Naive B cell (primary cell): ENCODE results near the gene ALOX5. TPM values are rescaled to one million over a fixed set of nuclear protein-coding genes. Genes with fewer than 3 reads are reported as not detected.

Experiments used
- ATAC-seq, 2 donors: fragments of 150-1000 bp; cut with Tn5 transposase; 2 replicates each; pipeline ENCODE4 v1.10.0; 2021; ENCODE audit warnings: low read depth in 2 of 2, mild to moderate bottlenecking in 2 of 2, moderate library complexity in 2 of 2
- DNase-seq: peaks from one replicate; pipeline ENCODE4 v3.0.0; 2022
- H3K27ac Mint-ChIP-seq, 6 donors: one replicate each; pipeline ENCODE4 v1.8.0; 2020 to 2022; ENCODE audit warnings: mild to moderate bottlenecking in 6 of 6, mixed read lengths in 6 of 6, moderate library complexity in 5 of 6, inconsistent platforms in 2 of 6
- H3K27me3 Mint-ChIP-seq, 3 donors: one replicate each; pipeline ENCODE4 v1.8.0; 2021 to 2022; ENCODE audit warnings: mixed read lengths in 3 of 3, mild to moderate bottlenecking in 1 of 3
- H3K36me3 Mint-ChIP-seq, 2 donors: one replicate each; pipeline ENCODE4 v1.8.0; 2020 to 2022; ENCODE audit warnings: mixed read lengths in 2 of 2, inconsistent platforms in 1 of 2, mild to moderate bottlenecking in 1 of 2
- H3K4me1 Mint-ChIP-seq, 3 donors: one replicate each; pipeline ENCODE4 v1.8.0; 2020 to 2022; ENCODE audit warnings: mixed read lengths in 3 of 3, inconsistent platforms in 1 of 3, mild to moderate bottlenecking in 1 of 3, moderate library complexity in 1 of 3
- H3K4me3 Mint-ChIP-seq, 8 donors: one replicate each; pipeline ENCODE4 v1.8.0; 2020 to 2022; ENCODE audit warnings: mild to moderate bottlenecking in 8 of 8, mixed read lengths in 8 of 8, moderate library complexity in 8 of 8, inconsistent platforms in 2 of 8
- H3K9me3 Mint-ChIP-seq, 7 donors: one replicate each; pipeline ENCODE4 v1.8.0; 2020 to 2022; ENCODE audit warnings: mixed read lengths in 7 of 7, mild to moderate bottlenecking in 5 of 7, inconsistent platforms in 2 of 7, moderate library complexity in 1 of 7
- polyA plus RNA-seq, 6 donors: library from polyadenylated mRNA; unstranded; fragments of 300-500 nt; fragmentation: Illumina TruSeq; gene quantifications; one replicate each; pipeline ENCODE4 v1.2.3, GENCODE V29; 2021; ENCODE audit warnings: low read depth in 6 of 6

ALOX5 gene
- polyA plus RNA-seq, 6 donors from 2014 or later, result 120 to 202 (median 153) TPM

DNA sequence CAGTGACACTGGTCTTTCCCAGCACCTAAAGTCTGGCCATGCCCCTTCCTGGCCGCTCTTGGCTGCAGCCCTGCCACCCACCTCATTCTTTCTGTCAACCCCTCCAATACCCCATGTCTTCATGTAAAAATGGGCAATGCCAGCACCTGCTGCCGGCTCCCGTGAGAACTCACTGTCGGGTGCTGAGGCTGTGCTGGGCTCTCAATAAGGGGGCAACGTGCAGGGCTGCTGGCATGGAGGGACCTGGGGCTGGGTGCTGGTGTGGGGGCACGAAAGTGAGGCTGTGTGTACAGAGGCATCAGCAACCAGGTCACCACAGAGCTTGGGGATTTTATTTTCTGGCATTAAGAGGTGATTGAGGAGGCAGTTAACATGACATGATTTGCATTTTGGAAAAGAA lies 65.3 kb downstream of the ALOX5 start:
- ATAC-seq (no peak), DNase-seq (no peak)
- Mint-ChIP-seq H3K27me3 (no peaks in the 10 kb centered on the region), H3K27ac (peak overlapping the region in 3 of 6 donors; percentile 42 to 79 (median 74)), H3K36me3 (peaks cover 20 to 26% of the 10 kb centered on the region in 2 donors), H3K4me1 (peaks cover 29 to 47% (median 44%) of the 10 kb centered on the region in 3 donors), H3K4me3 (peak overlapping the region in 1 of 8 donors; percentile 57), H3K9me3 (peaks cover 0 to 6% (median 0%) of the 10 kb centered on the region in 7 donors)

DNA sequence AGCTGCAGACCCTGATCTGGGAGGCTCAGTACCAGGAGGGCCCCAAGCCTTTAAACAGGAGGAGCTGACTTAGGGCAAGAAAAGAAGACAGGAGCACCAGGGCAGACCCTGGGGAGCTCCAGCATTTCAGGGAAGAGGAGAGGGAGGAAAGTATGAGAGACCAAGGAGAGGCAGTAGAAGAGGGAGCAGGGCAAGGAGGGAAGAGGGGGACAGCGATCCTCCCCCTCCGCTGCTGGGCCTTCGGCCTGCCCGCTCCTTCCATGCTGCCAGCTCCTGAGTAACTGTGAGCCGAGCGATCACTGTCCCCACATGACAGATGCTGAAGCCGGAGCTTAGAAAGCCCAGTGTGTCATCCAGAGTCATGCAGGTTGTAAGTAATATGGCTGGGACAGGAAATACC lies 65.9 kb downstream of the ALOX5 start:
- Mint-ChIP-seq H3K27me3 (no peaks in the 10 kb centered on the region), H3K4me1 (peaks cover 29 to 43% (median 40%) of the 10 kb centered on the region in 3 donors), H3K9me3 (peaks cover 0 to 4% (median 0%) of the 10 kb centered on the region in 7 donors), H3K36me3 (peaks cover 14 to 21% of the 10 kb centered on the region in 2 donors), H3K27ac (peak overlapping the region in 2 of 6 donors; percentile 74 to 79), H3K4me3 (peak overlapping the region in 1 of 8 donors; percentile 43)
- no peak for DNase-seq
- no peak for ATAC-seq

DNA sequence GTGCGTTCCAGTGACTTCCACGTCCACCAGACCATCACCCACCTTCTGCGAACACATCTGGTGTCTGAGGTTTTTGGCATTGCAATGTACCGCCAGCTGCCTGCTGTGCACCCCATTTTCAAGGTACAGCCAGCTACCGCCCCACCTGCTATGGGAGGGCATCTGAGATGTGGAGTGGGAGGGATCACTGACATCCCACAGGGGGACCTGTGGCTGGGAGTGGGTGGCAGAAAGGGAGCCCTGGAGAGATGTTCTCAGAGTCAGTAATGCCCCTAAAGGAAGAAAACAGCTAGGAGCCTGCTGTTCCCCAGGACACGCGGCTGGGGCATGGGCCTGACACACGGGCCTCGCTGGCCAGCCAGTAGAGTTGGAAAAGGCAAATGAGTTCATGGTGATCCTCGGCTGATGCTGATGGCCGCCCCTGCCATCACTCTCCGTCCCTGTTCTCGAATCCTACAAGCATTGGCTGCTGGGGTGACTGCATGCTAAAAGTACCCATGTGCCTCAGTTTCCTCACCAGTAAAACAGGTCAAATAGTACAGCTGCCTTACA lies 66.6 kb downstream of the ALOX5 start:
- Mint-ChIP-seq H3K27me3 (no peaks in the 10 kb centered on the region), H3K4me1 (peaks cover 29 to 43% (median 40%) of the 10 kb centered on the region in 3 donors), H3K36me3 (peaks cover 11 to 21% of the 10 kb centered on the region in 2 donors), H3K9me3 (peaks cover 0 to 4% (median 0%) of the 10 kb centered on the region in 7 donors), H3K27ac (peak overlapping the region in 2 of 6 donors; percentile 21 to 54), H3K4me3 (no peak overlapping the region)
- no peak for ATAC-seq
- no peak for DNase-seq

DNA sequence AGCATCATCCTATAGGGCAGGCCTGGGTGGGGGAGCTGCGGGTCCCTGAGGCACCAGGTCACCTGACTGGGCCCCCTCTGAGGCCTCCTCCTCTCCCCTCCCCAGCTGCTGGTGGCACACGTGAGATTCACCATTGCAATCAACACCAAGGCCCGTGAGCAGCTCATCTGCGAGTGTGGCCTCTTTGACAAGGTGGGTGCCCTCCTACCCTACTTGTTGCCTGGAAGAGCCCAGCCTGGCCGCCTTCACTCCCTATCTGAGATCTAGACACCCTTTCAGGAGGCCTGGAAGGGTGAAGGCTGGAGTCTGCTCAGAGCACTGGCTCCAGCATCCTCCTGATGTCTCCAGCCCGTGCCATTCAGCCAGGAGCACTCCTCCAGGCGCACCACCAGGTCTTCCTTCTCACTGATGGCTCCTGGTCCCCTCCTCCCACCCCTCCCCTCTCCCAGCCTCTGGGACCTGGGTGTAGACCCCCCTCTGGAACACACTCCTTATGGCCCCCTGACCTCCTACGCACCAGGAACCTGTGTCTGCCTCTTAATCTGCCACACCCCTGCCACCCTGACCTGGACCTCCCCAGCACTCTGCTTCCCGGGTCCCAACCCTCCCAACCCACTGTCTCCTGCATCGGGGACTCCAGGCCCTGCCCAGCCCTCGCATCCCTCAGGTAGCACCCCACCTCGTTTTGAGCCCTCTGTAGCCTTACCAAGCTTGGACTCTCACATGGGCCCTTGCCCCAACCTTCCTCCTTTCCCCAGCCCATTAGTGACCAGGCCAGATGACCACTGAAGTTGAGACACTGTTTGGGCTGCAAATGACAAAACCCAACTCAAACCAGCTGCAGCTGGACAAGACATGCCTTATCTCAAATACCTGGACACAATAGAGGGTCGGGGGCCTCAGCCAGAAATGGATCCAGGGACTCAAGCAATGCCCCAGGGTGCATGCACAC lies 67.5 kb downstream of the ALOX5 start:
- Mint-ChIP-seq H3K27me3 (no peaks in the 10 kb centered on the region), H3K9me3 (no peaks in the 10 kb centered on the region), H3K4me3 (no peak overlapping the region), H3K27ac (peak overlapping the region in 4 of 6 donors; percentile 26 to 66 (median 56)), H3K36me3 (peaks cover 9 to 19% of the 10 kb centered on the region in 2 donors), H3K4me1 (peaks cover 22 to 34% (median 32%) of the 10 kb centered on the region in 3 donors)
- ATAC-seq, result no peak
- DNase-seq, result no peak

- Mint-ChIP-seq H3K27me3 (no peaks in the 10 kb centered on the region), H3K9me3 (no peaks in the 10 kb centered on the region), H3K4me3 (no peak overlapping the region), H3K4me1 (peaks cover 18 to 33% (median 28%) of the 10 kb centered on the region in 3 donors), H3K36me3 (peaks cover 7 to 18% of the 10 kb centered on the region in 2 donors), H3K27ac (peak overlapping the region in 2 of 6 donors; percentile 26 to 54)
- ATAC-seq, result no peak
- DNase-seq, result no peak
Observed at GRCh38 chr10:45442251-45442650, 68.2 kb downstream of the ALOX5 start.

DNA sequence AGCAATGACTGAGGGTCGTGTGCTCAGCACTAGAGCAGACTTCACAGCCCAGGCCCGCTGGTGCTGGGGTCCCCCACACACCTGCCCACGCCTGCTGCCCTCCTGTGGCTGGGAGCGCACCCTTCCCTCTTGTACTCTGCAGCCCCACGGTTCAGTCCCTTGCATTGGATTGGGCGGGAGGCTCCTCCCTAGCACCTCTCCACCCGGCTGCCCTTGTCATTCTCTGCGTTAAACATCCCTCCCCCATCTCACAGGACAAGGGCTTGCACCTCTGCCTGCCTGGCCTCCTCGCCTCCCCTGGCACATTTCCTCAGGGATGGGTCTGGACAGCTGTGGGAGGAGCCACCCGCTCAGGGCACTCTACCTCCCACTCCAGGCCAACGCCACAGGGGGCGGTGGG lies 68.6 kb downstream of the ALOX5 start:
- ATAC-seq (no peak), DNase-seq (no peak)
- H3K9me3 Mint-ChIP-seq, result no peaks in the 10 kb centered on the region
- peaks cover 15 to 32% (median 24%) of the 10 kb centered on the region in 3 donors for H3K4me1 Mint-ChIP-seq
- peak overlapping the region in 2 of 6 donors; percentile 22 to 64 for H3K27ac Mint-ChIP-seq
- H3K36me3 Mint-ChIP-seq, result peaks cover 7 to 18% of the 10 kb centered on the region in 2 donors
- H3K4me3 Mint-ChIP-seq, result no peak overlapping the region
- H3K27me3 Mint-ChIP-seq, result no peaks in the 10 kb centered on the region

DNA sequence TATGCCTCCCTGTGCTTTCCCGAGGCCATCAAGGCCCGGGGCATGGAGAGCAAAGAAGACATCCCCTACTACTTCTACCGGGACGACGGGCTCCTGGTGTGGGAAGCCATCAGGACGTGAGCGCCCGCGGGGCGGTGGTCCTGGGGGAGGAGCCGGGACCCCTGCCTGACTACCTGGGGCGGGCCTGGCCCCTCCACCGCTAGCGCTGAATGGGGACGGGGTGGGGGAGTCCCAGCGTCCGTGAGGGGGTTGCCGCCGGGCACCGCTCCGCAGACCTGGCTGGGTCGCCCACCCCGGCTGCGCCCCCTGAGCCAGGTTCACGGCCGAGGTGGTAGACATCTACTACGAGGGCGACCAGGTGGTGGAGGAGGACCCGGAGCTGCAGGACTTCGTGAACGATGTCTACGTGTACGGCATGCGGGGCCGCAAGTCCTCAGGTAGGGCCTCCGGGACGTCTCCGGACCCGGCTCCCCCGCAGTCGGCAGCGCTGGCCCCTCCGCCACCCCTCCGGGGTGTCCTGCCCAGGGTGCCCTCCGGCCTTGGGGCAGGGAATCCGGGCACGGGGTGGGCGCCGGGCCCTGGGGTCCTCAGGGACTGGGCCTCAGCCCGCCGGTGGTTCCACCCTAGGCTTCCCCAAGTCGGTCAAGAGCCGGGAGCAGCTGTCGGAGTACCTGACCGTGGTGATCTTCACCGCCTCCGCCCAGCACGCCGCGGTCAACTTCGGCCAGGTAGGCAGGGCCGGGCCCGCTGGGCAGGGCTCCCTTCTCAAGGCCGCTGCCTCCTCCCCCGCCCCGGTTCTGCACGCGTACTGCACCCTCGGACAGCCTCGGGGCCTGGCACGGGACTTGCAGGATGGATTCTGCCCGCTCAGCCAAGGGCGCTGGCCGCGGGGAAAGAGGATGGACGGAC lies 69.3 kb downstream of the ALOX5 start:
- ATAC-seq (no peak), DNase-seq (no peak)
- Mint-ChIP-seq H3K4me1 (peaks cover 8 to 25% (median 17%) of the 10 kb centered on the region in 3 donors), H3K9me3 (no peaks in the 10 kb centered on the region), H3K27ac (peak overlapping the region in 2 of 6 donors; percentile 22 to 64), H3K36me3 (peaks cover 7 to 18% of the 10 kb centered on the region in 2 donors), H3K27me3 (no peaks in the 10 kb centered on the region), H3K4me3 (no peak overlapping the region)

DNA sequence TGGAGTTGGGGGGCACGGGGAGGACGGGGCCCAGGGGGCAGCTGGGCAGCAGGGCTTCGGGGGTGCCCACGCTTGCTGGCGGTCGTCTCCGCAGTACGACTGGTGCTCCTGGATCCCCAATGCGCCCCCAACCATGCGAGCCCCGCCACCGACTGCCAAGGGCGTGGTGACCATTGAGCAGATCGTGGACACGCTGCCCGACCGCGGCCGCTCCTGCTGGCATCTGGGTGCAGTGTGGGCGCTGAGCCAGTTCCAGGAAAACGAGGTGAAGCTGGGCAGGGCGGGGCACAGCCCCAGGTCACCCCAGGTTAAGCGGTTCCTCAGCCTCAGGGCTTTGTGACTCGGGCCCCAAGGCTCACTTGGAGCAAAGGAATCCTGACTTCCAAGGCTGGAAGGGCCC lies 70.0 kb downstream of the ALOX5 start:
- Mint-ChIP-seq H3K4me3 (no peak overlapping the region), H3K4me1 (peaks cover 5 to 24% (median 16%) of the 10 kb centered on the region in 3 donors), H3K36me3 (peaks cover 7 to 18% of the 10 kb centered on the region in 2 donors), H3K27me3 (no peaks in the 10 kb centered on the region), H3K27ac (peak overlapping the region in 1 of 6 donors; percentile 83), H3K9me3 (no peaks in the 10 kb centered on the region)
- DNase-seq (no peak), ATAC-seq (no peak)

- Mint-ChIP-seq H3K36me3 (peaks cover 7 to 11% of the 10 kb centered on the region in 2 donors), H3K4me3 (peak overlapping the region in 1 of 8 donors; percentile 5), H3K9me3 (no peaks in the 10 kb centered on the region), H3K27ac (peak overlapping the region in 4 of 6 donors; percentile 4 to 63 (median 39)), H3K27me3 (no peaks in the 10 kb centered on the region), H3K4me1 (peaks cover 2 to 15% (median 12%) of the 10 kb centered on the region in 3 donors)
- no peak for DNase-seq
- no peak for ATAC-seq
Observed at GRCh38 chr10:45444976-45445898, 71.2 kb downstream of the ALOX5 start.

- DNase-seq (no peak), ATAC-seq (no peak)
- Mint-ChIP-seq H3K36me3 (peaks cover 7 to 19% of the 10 kb centered on the region in 2 donors), H3K9me3 (peaks cover 0 to 5% (median 0%) of the 10 kb centered on the region in 7 donors), H3K27me3 (no peaks in the 10 kb centered on the region), H3K4me1 (peaks cover 4 to 15% (median 5%) of the 10 kb centered on the region in 3 donors), H3K27ac (peak overlapping the region in 1 of 6 donors; percentile 49), H3K4me3 (no peak overlapping the region)
Observed at GRCh38 chr10:45446858-45447257, 72.8 kb downstream of the ALOX5 start.

- Mint-ChIP-seq H3K27ac (peak overlapping the region in 2 of 6 donors; percentile 24 to 85), H3K9me3 (peaks cover 0 to 5% (median 0%) of the 10 kb centered on the region in 7 donors), H3K36me3 (peaks cover 7 to 19% of the 10 kb centered on the region in 2 donors), H3K4me1 (peaks cover 0 to 15% (median 5%) of the 10 kb centered on the region in 3 donors), H3K4me3 (no peak overlapping the region), H3K27me3 (no peaks in the 10 kb centered on the region)
- ATAC-seq, result no peak
- no peak for DNase-seq
Observed at GRCh38 chr10:45447416-45447815, 73.4 kb downstream of the ALOX5 start.

DNA sequence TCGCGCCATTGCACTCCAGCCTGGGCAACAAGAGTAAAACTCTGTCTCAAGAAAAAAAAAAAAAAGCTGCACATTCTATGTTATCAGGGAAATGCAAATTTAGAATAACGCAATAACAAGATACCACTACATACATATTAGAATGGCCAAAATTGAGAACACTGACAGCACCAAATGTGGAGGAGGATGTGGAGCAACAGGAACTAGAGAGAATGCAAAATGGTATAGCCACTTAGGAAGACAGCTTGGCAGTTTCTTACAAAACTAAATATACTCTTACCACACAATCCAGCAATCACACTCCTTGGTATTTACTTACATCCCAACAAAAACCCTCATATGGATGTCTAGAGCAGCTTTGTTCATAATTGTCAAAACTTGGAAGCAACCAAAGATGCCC lies 76.8 kb downstream of the ALOX5 start:
- H3K4me3 Mint-ChIP-seq, result no peak overlapping the region
- peaks cover 22 to 40% (median 23%) of the 10 kb centered on the region in 3 donors for H3K4me1 Mint-ChIP-seq
- no peak for DNase-seq
- peaks cover 0 to 5% (median 0%) of the 10 kb centered on the region in 7 donors for H3K9me3 Mint-ChIP-seq
- no peak for ATAC-seq
- no peak overlapping the region for H3K27ac Mint-ChIP-seq
- peaks cover 9 to 25% of the 10 kb centered on the region in 2 donors for H3K36me3 Mint-ChIP-seq
- no peaks in the 10 kb centered on the region for H3K27me3 Mint-ChIP-seq
